Keratinocyte (primary cell): Measurements from ENCODE around the gene RACGAP1. TPM values are rescaled to one million over a fixed set of nuclear protein-coding genes. Genes with fewer than 3 reads are reported as not detected.

Experiments
- DNase-seq: peaks from one replicate; pipeline ENCODE4 v3.0.0-alpha.2; 2011; ENCODE audit warnings: low read depth, missing footprints, low spot score
- FAIRE-seq: peaks from 2 replicates; lab custom pipeline; 2011; peaks lifted over from hg19 to GRCh38; lab: Jason Lieb, UNC
- H2AFZ ChIP-seq: 2 replicates; pipeline ENCODE4 v1.6.0; 2012; ENCODE audit warnings: low read length, control low read depth, inconsistent platforms; ENCODE audit not compliant: control insufficient read depth
- H3K27ac ChIP-seq: 2 replicates; pipeline ENCODE4 v1.5.1; 2011; ENCODE audit warnings: low read length; ENCODE audit not compliant: control insufficient read depth, insufficient read depth
- H3K27me3 ChIP-seq: 3 replicates; pipeline ENCODE4 v1.6.0; 2011; ENCODE audit warnings: low read length; ENCODE audit not compliant: control insufficient read depth, insufficient read depth; ENCODE audit errors: extremely low read depth
- H3K36me3 ChIP-seq, 2 experiments: 2 replicates in 1 of 2; 3 replicates in 1 of 2; pipeline ENCODE4 v1.5.1; 2011; ENCODE audit warnings: low read length in 2 of 2, mild to moderate bottlenecking in 1 of 2; ENCODE audit not compliant: control insufficient read depth in 2 of 2, insufficient read depth in 2 of 2; ENCODE audit errors: extremely low read depth in 1 of 2
- H3K4me1 ChIP-seq: 3 replicates; pipeline ENCODE4 v1.5.1; 2011; ENCODE audit warnings: low read length; ENCODE audit not compliant: control insufficient read depth, insufficient read depth; ENCODE audit errors: extremely low read depth
- H3K4me2 ChIP-seq: 3 replicates; pipeline ENCODE4 v1.6.0; 2011; ENCODE audit warnings: low read depth, low read length; ENCODE audit not compliant: control insufficient read depth, insufficient read depth; ENCODE audit errors: extremely low read depth
- H3K4me3 ChIP-seq, 3 experiments: fragments of 200-600 bp in 1 of 3; sonication (generic) in 1 of 3; 2 replicates in 2 of 3; 3 replicates in 1 of 3; pipeline ENCODE4 v1.5.1; 2011 to 2016; ENCODE audit warnings: low read length in 3 of 3, mild to moderate bottlenecking in 3 of 3, control low read depth in 2 of 3, inconsistent platforms in 1 of 3, low read depth in 1 of 3, mixed read lengths in 1 of 3, mixed run types in 1 of 3, moderate library complexity in 1 of 3; ENCODE audit not compliant: control insufficient read depth in 2 of 3, insufficient read depth in 2 of 3; ENCODE audit errors: extremely low read depth in 1 of 3
- H3K79me2 ChIP-seq: 2 replicates; pipeline ENCODE4 v1.6.0; 2012; ENCODE audit warnings: low read length; ENCODE audit not compliant: control insufficient read depth, insufficient read depth
- H3K9ac ChIP-seq: 3 replicates; pipeline ENCODE4 v1.6.0; 2011; ENCODE audit warnings: low read length; ENCODE audit not compliant: control insufficient read depth, insufficient read depth; ENCODE audit errors: extremely low read depth
- H3K9me1 ChIP-seq: 3 replicates; pipeline ENCODE4 v1.6.0; 2011; ENCODE audit warnings: low read length; ENCODE audit not compliant: control insufficient read depth, insufficient read depth; ENCODE audit errors: extremely low read depth
- H3K9me3 ChIP-seq: 2 replicates; pipeline ENCODE4 v1.5.1; 2012; ENCODE audit warnings: low read depth, low read length; ENCODE audit not compliant: control insufficient read depth
- H4K20me1 ChIP-seq: 3 replicates; pipeline ENCODE4 v1.6.0; 2011; ENCODE audit warnings: low read length; ENCODE audit not compliant: control insufficient read depth, insufficient read depth; ENCODE audit errors: extremely low read depth
- EZH2 ChIP-seq: IDR thresholded peaks from one replicate; pipeline ENCODE4 v1.6.1; 2012; ENCODE audit warnings: inconsistent platforms, mild to moderate bottlenecking, low read length, moderate library complexity
- dilution Hi-C: fragments of 300-500 bp; cut with MboI; formaldehyde crosslinking; loops from one replicate; pipeline ENCODE4 v1.7.0; 2020; ENCODE audit warnings: low sequenced_read_pairs; ENCODE audit not compliant: extremely low pct_ligation_motif_present
- polyA plus RNA-seq, 5 experiments: library from polyadenylated mRNA; depleted of rRNA in 3 of 5; stranded (reverse) in 3 of 5; stranded (forward) in 1 of 5; unstranded in 1 of 5; fragments of >200 nt; gene quantifications; 1 replicate in 1 of 5; 2 replicates in 3 of 5; 3 replicates in 1 of 5; pipeline versions ENCODE4 v1.2.1 to v1.2.3, GENCODE V29; 2011 to 2012; ENCODE audit warnings: missing spikeins in 2 of 5, low read depth in 1 of 5, low replicate concordance in 1 of 5
- TF ChIP-seq, protein P1 (sequence below), 3 experiments: IDR thresholded peaks in 1 of 3; conservative IDR thresholded peaks in 1 of 3; optimal IDR thresholded peaks in 1 of 3; 2 replicates in 2 of 3; 3 replicates in 1 of 3; pipeline versions ENCODE3 to v1.5.1; 2011; ENCODE audit warnings: low read length in 3 of 3, mild to moderate bottlenecking in 3 of 3, moderate library complexity in 2 of 3, control low read depth in 1 of 3, inconsistent platforms in 1 of 3; ENCODE audit not compliant: insufficient read depth in 2 of 3; ENCODE audit errors: extremely low read depth in 1 of 3

The RACGAP1 gene
- polyA plus RNA-seq, 1 donor (not counting 4 experiments of a cell fraction or from before 2014, with no cell fraction given), result 57.1 TPM

DNA sequence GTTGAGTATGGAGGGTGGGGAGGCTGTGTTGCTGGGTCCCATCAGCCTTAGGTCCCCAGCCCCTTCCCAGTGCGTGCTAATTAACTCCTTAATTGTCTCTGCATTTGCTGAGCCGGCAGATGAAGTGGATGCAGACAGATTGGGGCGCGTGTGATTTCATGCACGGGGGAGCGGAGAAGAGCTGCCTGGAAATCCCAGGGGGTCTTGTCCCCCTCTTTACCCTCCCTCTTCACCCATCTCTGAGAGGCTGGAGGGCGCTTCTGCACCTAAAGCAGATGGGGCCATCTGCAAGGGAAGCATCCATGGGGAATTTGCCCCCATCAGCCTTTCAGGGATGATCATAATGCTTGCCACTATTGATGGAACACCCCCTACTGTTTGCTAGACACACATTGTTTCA is 27.7 kb upstream of the RACGAP1 start:
- no peak overlapping the region for H3K9ac ChIP-seq
- no peak for FAIRE-seq
- dilution Hi-C loops, result loop anchor here (25.0 kb wide), 1 partner anchor 191 kb away; no protein-coding TSS in a partner anchor
- DNase-seq, result no peak
- H3K27ac ChIP-seq, result no peak overlapping the region
- no peaks in the 10 kb centered on the region for H3K9me1 ChIP-seq
- peaks cover 22% of the 10 kb centered on the region for H3K27me3 ChIP-seq
- peaks cover 5% of the 10 kb centered on the region for H3K4me1 ChIP-seq
- no peak overlapping the region for H3K4me2 ChIP-seq
- no peaks in the 10 kb centered on the region for H3K9me3 ChIP-seq
- no peak overlapping the region for H2AFZ ChIP-seq
- no peaks in the 10 kb centered on the region for H3K36me3 ChIP-seq
- no peaks in the 10 kb centered on the region for H4K20me1 ChIP-seq
- no peak for TF ChIP-seq EZH2
- TF ChIP-seq, protein P1, sequence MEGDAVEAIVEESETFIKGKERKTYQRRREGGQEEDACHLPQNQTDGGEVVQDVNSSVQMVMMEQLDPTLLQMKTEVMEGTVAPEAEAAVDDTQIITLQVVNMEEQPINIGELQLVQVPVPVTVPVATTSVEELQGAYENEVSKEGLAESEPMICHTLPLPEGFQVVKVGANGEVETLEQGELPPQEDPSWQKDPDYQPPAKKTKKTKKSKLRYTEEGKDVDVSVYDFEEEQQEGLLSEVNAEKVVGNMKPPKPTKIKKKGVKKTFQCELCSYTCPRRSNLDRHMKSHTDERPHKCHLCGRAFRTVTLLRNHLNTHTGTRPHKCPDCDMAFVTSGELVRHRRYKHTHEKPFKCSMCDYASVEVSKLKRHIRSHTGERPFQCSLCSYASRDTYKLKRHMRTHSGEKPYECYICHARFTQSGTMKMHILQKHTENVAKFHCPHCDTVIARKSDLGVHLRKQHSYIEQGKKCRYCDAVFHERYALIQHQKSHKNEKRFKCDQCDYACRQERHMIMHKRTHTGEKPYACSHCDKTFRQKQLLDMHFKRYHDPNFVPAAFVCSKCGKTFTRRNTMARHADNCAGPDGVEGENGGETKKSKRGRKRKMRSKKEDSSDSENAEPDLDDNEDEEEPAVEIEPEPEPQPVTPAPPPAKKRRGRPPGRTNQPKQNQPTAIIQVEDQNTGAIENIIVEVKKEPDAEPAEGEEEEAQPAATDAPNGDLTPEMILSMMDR (optimal IDR thresholded peaks at IDR 0.05 in 1 of 3, IDR thresholded peaks at IDR 0.05 in 1 of 3, conservative IDR thresholded peaks at IDR 0.05 in 1 of 3; ENCODE audit: extremely low read depth in 1 of 3, insufficient read depth in 2 of 3, low read length in 3 of 3), result no peak
- H3K79me2 ChIP-seq, result no peaks in the 10 kb centered on the region
- H3K4me3 ChIP-seq, result no peak overlapping the region

DNA sequence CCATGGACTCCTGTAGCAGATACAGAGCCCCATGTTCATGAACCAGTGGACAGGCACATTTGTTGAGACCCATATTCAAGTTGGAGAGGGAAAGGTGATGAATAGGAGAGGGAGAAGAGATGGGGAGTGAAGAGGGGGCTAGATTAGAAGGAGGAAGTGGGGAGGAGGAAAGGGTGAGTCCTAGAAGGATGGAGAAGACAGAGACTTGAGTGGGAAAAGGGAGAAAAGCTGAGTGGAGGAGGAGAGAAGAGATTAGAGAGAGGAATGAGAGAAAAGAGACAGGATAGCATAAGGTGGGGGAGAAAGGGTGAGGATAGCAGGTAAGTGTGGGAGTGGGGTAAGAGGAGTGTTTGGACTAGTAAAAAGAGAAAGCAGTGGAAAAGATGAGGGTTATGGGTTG is 27.2 kb upstream of the RACGAP1 start:
- no peak overlapping the region for H3K4me2 ChIP-seq
- no peaks in the 10 kb centered on the region for H4K20me1 ChIP-seq
- no peaks in the 10 kb centered on the region for H3K36me3 ChIP-seq
- no peaks in the 10 kb centered on the region for H3K79me2 ChIP-seq
- H3K4me1 ChIP-seq, result peaks cover 5% of the 10 kb centered on the region
- no peak overlapping the region for H3K27ac ChIP-seq
- FAIRE-seq (no peak), DNase-seq (no peak)
- no peak overlapping the region for H3K9ac ChIP-seq
- peaks cover 22% of the 10 kb centered on the region for H3K27me3 ChIP-seq
- no peak overlapping the region for H2AFZ ChIP-seq
- no peaks in the 10 kb centered on the region for H3K9me3 ChIP-seq
- H3K9me1 ChIP-seq, result no peaks in the 10 kb centered on the region
- no peak overlapping the region for H3K4me3 ChIP-seq
- TF ChIP-seq, protein P1 (optimal IDR thresholded peaks at IDR 0.05 in 1 of 3, IDR thresholded peaks at IDR 0.05 in 1 of 3, conservative IDR thresholded peaks at IDR 0.05 in 1 of 3; ENCODE audit: extremely low read depth in 1 of 3, insufficient read depth in 2 of 3, low read length in 3 of 3), result no peak
- TF ChIP-seq EZH2, result no peak
- dilution Hi-C loops, result loop anchor here (25.0 kb wide), 1 partner anchor 190 kb away; no protein-coding TSS in a partner anchor
